Endothelial cell of umbilical vein (primary cell): ENCODE measurements around the gene RNF151. TPM values are rescaled to one million over a fixed set of nuclear protein-coding genes. Genes with fewer than 3 reads are reported as not detected.

ENCODE experiments used
- BruUV-seq: library from RNA; stranded (reverse); fragments of 400-500 nt; replicated peaks from 2 replicates; lab custom pipeline; 2021; lab: Mats Ljungman, UMichigan
- CTCF ChIA-PET: fragments of 300-600, 350-600 bp; sonication (Branson Sonifier 250); formaldehyde crosslinking; loops from one replicate; lab custom pipeline; 2021; ENCODE audit warnings: antibody characterized with exemption, inconsistent platforms; lab: Charles Lee
- POLR2A ChIA-PET: fragments of 300-600, 350-600 bp; sonication (Branson Sonifier 250); formaldehyde crosslinking; loops from one replicate; lab custom pipeline; 2021; ENCODE audit warnings: antibody characterized with exemption, inconsistent platforms; lab: Charles Lee
- DNase-seq: peaks from one replicate; pipeline ENCODE4 v3.0.0-alpha.2; 2011; ENCODE audit warnings: low read depth, low spot score
- FAIRE-seq: peaks from 2 replicates; lab custom pipeline; 2011; peaks lifted over from hg19 to GRCh38; lab: Jason Lieb, UNC
- H2AFZ ChIP-seq: 2 replicates; pipeline ENCODE4 v1.6.0; 2012; ENCODE audit warnings: low read depth, low read length, control low read depth, inconsistent platforms
- H3K27ac ChIP-seq: 2 replicates; pipeline ENCODE4 v1.5.1; 2011; ENCODE audit warnings: low read depth, mild to moderate bottlenecking, control low read depth, low read length, moderate library complexity; ENCODE audit not compliant: insufficient read depth
- H3K27me3 ChIP-seq, 2 experiments: 2 replicates each; pipeline versions ENCODE4 v1.6.0 to v1.6.1; 2011; ENCODE audit warnings: low read length in 2 of 2, mixed read lengths in 1 of 2; ENCODE audit not compliant: control insufficient read depth in 2 of 2, insufficient read depth in 2 of 2
- H3K36me3 ChIP-seq, 2 experiments: 2 replicates in 1 of 2; 3 replicates in 1 of 2; pipeline ENCODE4 v1.5.1; 2011; ENCODE audit warnings: low read length in 2 of 2, mild to moderate bottlenecking in 1 of 2, moderate library complexity in 1 of 2; ENCODE audit not compliant: control insufficient read depth in 2 of 2, insufficient read depth in 2 of 2; ENCODE audit errors: extremely low read depth in 1 of 2
- H3K4me1 ChIP-seq: 3 replicates; pipeline ENCODE4 v1.5.1; 2011; ENCODE audit warnings: mild to moderate bottlenecking, low read length; ENCODE audit not compliant: control insufficient read depth, insufficient read depth; ENCODE audit errors: extremely low read depth
- H3K4me2 ChIP-seq: 2 replicates; pipeline ENCODE4 v1.6.1; 2011; ENCODE audit warnings: low read length, control low read depth, mixed read lengths; ENCODE audit not compliant: insufficient read depth
- H3K4me3 ChIP-seq, 3 experiments: fragments of 200-600 bp in 1 of 3; sonication (generic), shearing (Covaris generic) in 1 of 3; replicated peaks in 1 of 3; 2 replicates each; pipeline ENCODE4 v1.5.1; 2011 to 2016; ENCODE audit warnings: control low read depth in 3 of 3, low read length in 3 of 3, mild to moderate bottlenecking in 2 of 3, inconsistent platforms in 1 of 3, low read depth in 1 of 3, moderate library complexity in 1 of 3; ENCODE audit not compliant: insufficient read depth in 1 of 3
- H3K79me2 ChIP-seq: 2 replicates; pipeline ENCODE4 v1.6.0; 2012; ENCODE audit warnings: low read length, inconsistent platforms; ENCODE audit not compliant: control insufficient read depth, insufficient read depth
- H3K9ac ChIP-seq: replicated peaks from 2 replicates; pipeline ENCODE3; 2011; ENCODE audit warnings: low read length, control low read depth; ENCODE audit not compliant: insufficient read depth; ENCODE audit errors: extremely low read depth
- H3K9me1 ChIP-seq: replicated peaks from 3 replicates; pipeline ENCODE4 v1.6.0; 2011; ENCODE audit warnings: mild to moderate bottlenecking, low read length; ENCODE audit not compliant: control insufficient read depth, insufficient read depth; ENCODE audit errors: extremely low read depth
- H3K9me3 ChIP-seq: replicated peaks from 2 replicates; pipeline ENCODE4 v1.5.1; 2012; ENCODE audit warnings: low read length, inconsistent platforms; ENCODE audit not compliant: control insufficient read depth, insufficient read depth
- H4K20me1 ChIP-seq: replicated peaks from 2 replicates; pipeline ENCODE3; 2011; ENCODE audit warnings: mild to moderate bottlenecking, low read length; ENCODE audit not compliant: control insufficient read depth, insufficient read depth; ENCODE audit errors: extremely low read depth
- CTCF ChIP-seq, 2 donors: IDR thresholded peaks; 1 replicate in 1 of 2; 2 replicates in 1 of 2; pipeline ENCODE4 v1.5.1; 2011; ENCODE audit warnings: low read length in 2 of 2, mild to moderate bottlenecking in 2 of 2, moderate library complexity in 2 of 2, control low read depth in 1 of 2, inconsistent platforms in 1 of 2, low read depth in 1 of 2; ENCODE audit not compliant: insufficient read depth in 1 of 2; ENCODE audit errors: extremely low read depth in 1 of 2
- EZH2 ChIP-seq: IDR thresholded peaks from 2 replicates; pipeline ENCODE4 v1.6.1; 2012; ENCODE audit warnings: borderline replicate concordance, low read depth, mild to moderate bottlenecking, moderate library complexity, low read length, inconsistent platforms; ENCODE audit not compliant: severe bottlenecking
- FOS ChIP-seq: IDR thresholded peaks from 2 replicates; pipeline ENCODE4 v1.6.1; 2011; ENCODE audit warnings: mild to moderate bottlenecking, low read length, moderate library complexity, borderline replicate concordance; ENCODE audit not compliant: insufficient read depth
- GATA2 ChIP-seq: IDR thresholded peaks from 2 replicates; pipeline ENCODE4 v1.7.0; 2011; ENCODE audit warnings: low read depth, mild to moderate bottlenecking, moderate library complexity, mixed read lengths, low read length; ENCODE audit not compliant: insufficient read length, insufficient read depth
- POLR2AphosphoS5 ChIP-seq: IDR thresholded peaks from 2 replicates; pipeline ENCODE4 v1.6.1; 2012; ENCODE audit warnings: low read depth, mild to moderate bottlenecking, control low read depth, low read length, moderate library complexity; ENCODE audit not compliant: insufficient read depth
- dilution Hi-C: fragments of 300-500 bp; cut with MboI; formaldehyde crosslinking; loops from one replicate; pipeline ENCODE4 v1.15.0; 2019; ENCODE audit warnings: low sequenced_read_pairs; ENCODE audit not compliant: extremely low pct_ligation_motif_present
- intact Hi-C: fragments of 100-400 bp; cut with micrococcal nuclease; formaldehyde crosslinking; loops from one replicate; pipeline ENCODE4 v1.10.0; 2022
- polyA plus RNA-seq, 4 experiments: library from polyadenylated mRNA; depleted of rRNA in 3 of 4; stranded (reverse) in 3 of 4; unstranded in 1 of 4; fragments of >200 nt; gene quantifications; 2 replicates each; pipeline versions ENCODE4 v1.2.1 to v1.2.3, GENCODE V29; 2011 to 2012; ENCODE audit warnings: missing spikeins in 1 of 4
- total RNA-seq: library from RNA; stranded (reverse); gene quantifications from 2 replicates; pipeline ENCODE4 v1.2.3, GENCODE V29; 2021
- TF ChIP-seq, protein P1 (sequence below): IDR thresholded peaks from 2 replicates; pipeline ENCODE4 v1.6.1; 2011; ENCODE audit not compliant: insufficient read depth, insufficient read length

RNF151 gene
- total and polyA plus RNA-seq, 2 donors (not counting 3 experiments of a cell fraction or from before 2014, with no cell fraction given): not detected

DNA sequence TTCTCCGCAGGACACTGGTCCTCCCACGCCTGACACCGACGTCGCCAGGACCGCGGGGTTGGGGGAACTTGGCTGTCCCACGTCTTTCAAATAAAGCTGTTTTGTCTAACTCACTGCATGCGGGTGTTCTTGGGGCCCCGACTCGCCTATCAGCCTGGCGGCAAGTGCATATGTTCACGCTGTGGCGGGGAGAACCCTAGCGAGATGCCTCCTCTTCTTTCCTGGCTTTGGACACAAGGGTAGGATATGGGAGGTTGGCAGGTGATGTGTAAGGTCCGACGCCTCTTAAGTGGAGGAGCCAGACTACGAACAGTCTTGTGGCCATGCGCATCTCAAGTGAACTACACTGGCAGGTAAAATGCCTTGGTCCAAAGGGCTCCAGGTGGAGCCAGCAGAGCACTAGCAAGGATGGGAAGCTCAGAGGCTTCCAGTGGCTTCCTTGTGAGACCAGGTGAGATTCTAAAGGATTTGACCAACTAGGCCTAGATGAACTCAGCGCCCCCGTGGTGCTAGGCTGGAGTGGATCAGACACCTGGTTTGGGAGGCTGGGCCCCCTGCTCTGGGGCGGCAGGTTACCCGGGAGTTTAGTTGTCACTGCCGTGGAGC is 1.2 kb upstream of the RNF151 start:
- TF ChIP-seq, protein P1, sequence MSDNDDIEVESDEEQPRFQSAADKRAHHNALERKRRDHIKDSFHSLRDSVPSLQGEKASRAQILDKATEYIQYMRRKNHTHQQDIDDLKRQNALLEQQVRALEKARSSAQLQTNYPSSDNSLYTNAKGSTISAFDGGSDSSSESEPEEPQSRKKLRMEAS: no peak
- TF ChIP-seq EZH2: no peak
- TF ChIP-seq POLR2AphosphoS5: no peak
- TF ChIP-seq GATA2: no peak
- TF ChIP-seq FOS: no peak
- no peak for TF ChIP-seq CTCF (IDR thresholded peaks at IDR 0.05; ENCODE audit: extremely low read depth in 1 of 2, insufficient read depth in 1 of 2, low read depth in 1 of 2, low read length in 2 of 2)
- H3K4me1 ChIP-seq: peaks cover 24% of the 10 kb centered on the region
- no peaks in the 10 kb centered on the region for H4K20me1 ChIP-seq
- peak overlapping the region; percentile 58 to 89 (median 71) for H3K4me3 ChIP-seq
- dilution Hi-C loops: no loop called here
- no TSS peak for BruUV-seq
- H3K9me1 ChIP-seq: no peaks in the 10 kb centered on the region
- H2AFZ ChIP-seq: no peak overlapping the region
- ChIA-PET POLR2A (interaction anchor here (0.7 to 1.4 kb wide), 8 partner anchors 9 to 545 kb away, joined by 3 to 7 read pairs (median 4); partner anchors contain the start of genes NUBP2, SPSB3 and UQCC4), CTCF (interaction anchor here (0.9 to 1.6 kb wide), 4 partner anchors 13 to 175 kb away, joined by 3 to 7 read pairs (median 4); partner anchors contain the start of gene GFER)
- H3K27ac ChIP-seq: peak overlapping the region; percentile 76
- H3K27me3 ChIP-seq: no peaks in the 10 kb centered on the region
- H3K36me3 ChIP-seq: peaks cover 8 to 17% of the 10 kb centered on the region in 2 experiments
- intact Hi-C loops: loop anchor here (2.0 kb wide), 1 partner anchor 43 kb away; the partner anchor contains the start of gene ZNF598
- peaks cover 40% of the 10 kb centered on the region for H3K79me2 ChIP-seq
- H3K9me3 ChIP-seq: no peaks in the 10 kb centered on the region
- H3K9ac ChIP-seq: peak overlapping the region; percentile 92
- no peak for DNase-seq
- FAIRE-seq: no peak
- peak overlapping the region; percentile 81 for H3K4me2 ChIP-seq
